CD8-positive, alpha-beta memory T cell (primary cell): ENCODE data around the gene SAMD1. TPM values are rescaled to one million over a fixed set of nuclear protein-coding genes. Genes with fewer than 3 reads are reported as not detected.

ENCODE experiments used
- CTCF ChIA-PET: fragments of 350-600 bp; sonication (Branson Sonifier 250); formaldehyde crosslinking; loops from one replicate; lab custom pipeline; 2021; ENCODE audit warnings: antibody characterized with exemption; lab: Charles Lee
- POLR2A ChIA-PET: fragments of 350-600 bp; sonication (Branson Sonifier 250); formaldehyde crosslinking; loops from one replicate; lab custom pipeline; 2021; ENCODE audit warnings: antibody characterized with exemption; lab: Charles Lee
- DNase-seq, 5 donors: peaks; one replicate each; pipeline versions ENCODE4 v3.0.0 to v3.0.0-alpha.2; 2020 to 2022; ENCODE audit warnings: mixed read lengths in 1 of 5
- H3K27ac ChIP-seq: one replicate; pipeline ENCODE4 v1.7.0; 2013; ENCODE audit warnings: low read depth, mild to moderate bottlenecking, low read length, moderate library complexity
- H3K27me3 ChIP-seq: 2 replicates; pipeline ENCODE4 v1.7.0; 2013; ENCODE audit warnings: low read length, mild to moderate bottlenecking; ENCODE audit not compliant: insufficient read depth, poor library complexity, severe bottlenecking
- H3K36me3 ChIP-seq: 2 replicates; pipeline ENCODE4 v1.7.0; 2013; ENCODE audit warnings: mild to moderate bottlenecking, low read length, moderate library complexity; ENCODE audit not compliant: insufficient read depth
- H3K4me1 ChIP-seq: 2 replicates; pipeline ENCODE4 v1.7.0; 2013; ENCODE audit warnings: mild to moderate bottlenecking, low read length, moderate library complexity; ENCODE audit not compliant: insufficient read depth
- H3K4me3 ChIP-seq: 2 replicates; pipeline ENCODE4 v1.7.0; 2013; ENCODE audit warnings: mild to moderate bottlenecking, low read length
- H3K9me3 ChIP-seq: 2 replicates; pipeline ENCODE4 v1.7.0; 2013; ENCODE audit warnings: mild to moderate bottlenecking, low read length
- H3K27ac Mint-ChIP-seq, 8 donors: one replicate each; pipeline ENCODE4 v1.8.0; 2020 to 2021; ENCODE audit warnings: mixed read lengths in 8 of 8, mild to moderate bottlenecking in 6 of 8, inconsistent platforms in 3 of 8, moderate library complexity in 3 of 8
- H3K27me3 Mint-ChIP-seq, 2 donors: one replicate each; pipeline ENCODE4 v1.8.0; 2020 to 2021; ENCODE audit warnings: mixed read lengths in 2 of 2, mild to moderate bottlenecking in 1 of 2, moderate library complexity in 1 of 2
- H3K36me3 Mint-ChIP-seq, 3 donors: one replicate each; pipeline ENCODE4 v1.8.0; 2020 to 2021; ENCODE audit warnings: mixed read lengths in 3 of 3, inconsistent platforms in 1 of 3, mild to moderate bottlenecking in 1 of 3
- H3K4me1 Mint-ChIP-seq, 3 donors: one replicate each; pipeline ENCODE4 v1.8.0; 2020 to 2021; ENCODE audit warnings: mixed read lengths in 3 of 3, inconsistent platforms in 1 of 3, mild to moderate bottlenecking in 1 of 3
- H3K4me3 Mint-ChIP-seq, 7 donors: one replicate each; pipeline ENCODE4 v1.8.0; 2020 to 2021; ENCODE audit warnings: mixed read lengths in 7 of 7, mild to moderate bottlenecking in 6 of 7, moderate library complexity in 4 of 7, inconsistent platforms in 2 of 7
- H3K9me3 Mint-ChIP-seq, 5 donors: one replicate each; pipeline ENCODE4 v1.8.0; 2020 to 2022; ENCODE audit warnings: mixed read lengths in 5 of 5, mild to moderate bottlenecking in 3 of 5, moderate library complexity in 2 of 5, inconsistent platforms in 1 of 5
- polyA plus RNA-seq: library from polyadenylated mRNA; unstranded; fragments of 300-500 nt; fragmentation: Illumina TruSeq; gene quantifications from one replicate; pipeline ENCODE4 v1.2.3, GENCODE V29; 2021
- total RNA-seq, 2 experiments: library from RNA; stranded (reverse); gene quantifications; one replicate each; pipeline ENCODE4 v1.2.3, GENCODE V29; 2021

SAMD1 gene
- total and polyA plus RNA-seq, 3 experiments from 2014 or later, result 2.8 to 105 (median 97.8) TPM

DNA sequence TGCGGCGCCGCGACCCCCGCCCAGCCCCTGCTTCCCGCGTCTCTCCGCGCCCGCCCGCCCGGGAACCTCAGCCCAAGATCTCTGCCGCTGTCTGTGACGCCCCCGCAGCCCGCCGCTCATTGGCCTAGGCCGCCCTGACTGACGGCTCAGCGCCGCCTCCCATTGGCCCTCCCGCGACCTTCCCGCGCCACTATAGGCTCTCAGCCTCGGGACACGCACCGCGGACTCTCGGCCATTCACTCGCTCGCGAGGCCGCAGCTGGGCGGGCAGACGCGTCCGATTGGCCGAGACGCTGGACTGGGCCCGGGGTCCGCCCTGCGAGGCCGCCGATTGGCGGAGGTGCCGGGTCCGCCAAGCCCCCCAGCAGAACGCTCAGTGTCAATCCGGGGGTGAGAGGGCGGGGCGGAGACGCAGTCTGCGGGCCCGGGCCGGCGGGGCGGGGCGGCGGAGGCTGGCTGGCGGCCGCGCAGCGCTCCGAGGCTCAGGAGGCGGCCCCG lies 27.2 kb upstream of the SAMD1 start, which contains the start of gene PRKACA:
TSS of gene PRKACA (minus strand) at position 95 of the 497 bp plus-strand sequence. CDS start 215 bp downstream, outside the sequence.
- H3K36me3 ChIP-seq, result no peaks in the 10 kb centered on the region
- H3K9me3 ChIP-seq, result no peaks in the 10 kb centered on the region
- CTCF ChIA-PET, result interaction anchor here (1.0 to 1.2 kb wide), 2 partner anchors 12 to 19 kb away, joined by 3 to 5 read pairs; partner anchors contain the start of gene ASF1B
- peak; percentile 97 to 99 (median 99) for DNase-seq
- H3K27me3 ChIP-seq, result no peaks in the 10 kb centered on the region
- Mint-ChIP-seq H3K4me3 (peak within 1 kb of the TSS; percentile 92 to 98 (median 96)), H3K9me3 (no peaks in the 10 kb centered on the region), H3K27ac (peak within 1 kb of the TSS; percentile 96 to 100 (median 99)), H3K4me1 (peaks cover 35 to 52% (median 35%) of the 10 kb centered on the region in 3 donors), H3K36me3 (peaks cover 0 to 6% (median 0%) of the 10 kb centered on the region in 3 donors), H3K27me3 (peaks cover 0 to 4% of the 10 kb centered on the region in 2 donors)
- H3K4me1 ChIP-seq, result peaks cover 34% of the 10 kb centered on the region
- peak within 1 kb of the TSS; percentile 60 for H3K4me3 ChIP-seq
- POLR2A ChIA-PET, result interaction anchor here (0.5 to 1.2 kb wide), 4 partner anchors 19 to 65 kb away, joined by 4 to 12 read pairs (median 6); partner anchors contain the start of gene ASF1B
- H3K27ac ChIP-seq, result peak within 1 kb of the TSS; percentile 85

DNA sequence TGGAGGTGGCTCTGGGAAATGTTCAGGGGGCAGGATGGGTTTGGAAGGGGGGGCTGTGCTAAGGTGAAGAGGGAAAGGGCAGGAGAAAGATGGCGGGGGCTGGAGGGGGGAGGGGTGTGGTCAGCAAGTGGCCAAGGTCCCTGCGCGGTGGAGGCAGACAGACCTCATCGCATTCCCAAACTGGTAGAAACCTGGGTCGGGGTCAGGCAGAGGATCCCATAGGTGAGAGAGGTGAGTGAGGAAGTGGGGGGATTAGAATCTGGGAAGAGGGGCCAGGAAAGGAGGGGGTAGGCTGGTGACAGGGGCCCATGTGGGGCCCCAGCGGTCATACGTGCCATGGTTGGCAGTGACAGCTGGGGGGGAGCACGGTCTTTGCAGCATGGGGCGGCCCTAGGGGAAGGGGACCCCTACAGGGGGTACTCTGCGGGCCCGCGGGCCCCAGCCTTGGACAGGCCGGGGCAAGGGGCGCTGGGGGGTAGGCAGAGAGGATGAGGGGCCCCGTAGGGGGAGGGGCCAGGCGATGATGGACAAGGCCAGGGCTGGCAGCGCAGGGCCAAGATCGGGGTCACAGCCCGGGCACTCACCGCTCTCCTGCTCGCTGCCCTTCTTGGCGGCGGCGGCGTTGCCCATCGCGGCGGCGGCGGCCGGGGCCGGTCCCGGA lies 26.5 kb upstream of the SAMD1 start:
- DNase-seq, result peak in 2 of 5 donors; percentile 17 to 58
- ChIA-PET POLR2A (interaction anchor here (0.5 to 1.2 kb wide), 5 partner anchors 20 to 64 kb away, joined by 3 to 12 read pairs (median 6); partner anchors contain the start of genes ASF1B and MISP3), CTCF (interaction anchor here (1.0 to 5.0 kb wide), 5 partner anchors 11 to 44 kb away, joined by 3 to 28 read pairs (median 5); partner anchors contain the start of genes ASF1B and MISP3)
- H3K27ac Mint-ChIP-seq, result peak overlapping the region in 7 of 8 donors; percentile 63 to 98 (median 92)
- no peaks in the 10 kb centered on the region for H3K9me3 ChIP-seq
- H3K4me3 Mint-ChIP-seq, result peak overlapping the region; percentile 84 to 98 (median 93)
- H3K4me1 Mint-ChIP-seq, result peaks cover 35 to 57% (median 35%) of the 10 kb centered on the region in 3 donors
- H3K4me3 ChIP-seq, result peak overlapping the region; percentile 60
- peak overlapping the region; percentile 33 for H3K27ac ChIP-seq
- H3K27me3 ChIP-seq, result no peaks in the 10 kb centered on the region
- H3K36me3 Mint-ChIP-seq, result peaks cover 0 to 6% (median 0%) of the 10 kb centered on the region in 3 donors
- peaks cover 0 to 4% of the 10 kb centered on the region in 2 donors for H3K27me3 Mint-ChIP-seq
- H3K9me3 Mint-ChIP-seq, result no peaks in the 10 kb centered on the region
- no peaks in the 10 kb centered on the region for H3K36me3 ChIP-seq
- peaks cover 34% of the 10 kb centered on the region for H3K4me1 ChIP-seq

DNA sequence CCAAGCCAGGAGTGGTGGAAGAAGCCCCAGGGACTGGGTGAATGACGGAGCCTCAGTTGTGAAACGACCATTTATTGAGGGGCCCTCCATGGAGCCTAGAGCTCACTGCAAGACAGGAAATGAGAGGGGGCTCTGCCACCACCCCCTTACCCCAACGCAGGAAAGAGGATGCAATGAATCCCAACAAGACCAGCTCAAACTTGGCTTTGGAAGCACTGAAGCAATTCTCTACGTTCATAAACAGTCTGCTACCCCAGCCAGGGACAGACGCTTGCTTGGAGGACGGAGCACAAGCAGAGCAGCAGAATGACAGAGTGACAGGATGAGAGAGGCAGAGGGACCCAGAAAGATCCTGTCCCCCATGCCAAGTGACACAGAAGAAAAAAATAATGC lies 26.0 kb upstream of the SAMD1 start:
- H3K27ac ChIP-seq, result peak overlapping the region; percentile 33
- DNase-seq, result peak in 1 of 5 donors; percentile 9
- peak overlapping the region; percentile 60 for H3K4me3 ChIP-seq
- H3K27me3 ChIP-seq, result no peaks in the 10 kb centered on the region
- no peaks in the 10 kb centered on the region for H3K36me3 ChIP-seq
- Mint-ChIP-seq H3K9me3 (no peaks in the 10 kb centered on the region), H3K27ac (peak overlapping the region; percentile 63 to 98 (median 91)), H3K4me3 (peak overlapping the region; percentile 84 to 95 (median 92)), H3K36me3 (peaks cover 0 to 6% (median 0%) of the 10 kb centered on the region in 3 donors), H3K4me1 (peaks cover 35 to 62% (median 36%) of the 10 kb centered on the region in 3 donors), H3K27me3 (peaks cover 0 to 4% of the 10 kb centered on the region in 2 donors)
- H3K4me1 ChIP-seq, result peaks cover 38% of the 10 kb centered on the region
- CTCF ChIA-PET, result interaction anchor here (1.6 to 5.0 kb wide), 4 partner anchors 20 to 44 kb away, joined by 3 to 28 read pairs (median 13); partner anchors contain the start of genes ASF1B and MISP3
- POLR2A ChIA-PET, result interaction anchor here (1.0 kb wide), 2 partner anchors 21 to 44 kb away, joined by 3 read pairs; partner anchors contain the start of gene MISP3
- no peaks in the 10 kb centered on the region for H3K9me3 ChIP-seq

- H3K4me1 ChIP-seq, result peaks cover 39% of the 10 kb centered on the region
- CTCF ChIA-PET, result interaction anchor here (0.8 to 5.0 kb wide), 10 partner anchors 11 to 266 kb away, joined by 3 to 28 read pairs (median 4); partner anchors contain the start of genes ADGRE5, ASF1B and MISP3
- Mint-ChIP-seq H3K27me3 (peaks cover 0 to 4% of the 10 kb centered on the region in 2 donors), H3K4me1 (peaks cover 35 to 63% (median 37%) of the 10 kb centered on the region in 3 donors), H3K36me3 (peaks cover 0 to 6% (median 0%) of the 10 kb centered on the region in 3 donors), H3K9me3 (no peaks in the 10 kb centered on the region), H3K4me3 (peak overlapping the region; percentile 84 to 95 (median 92)), H3K27ac (peak overlapping the region in 4 of 8 donors; percentile 17 to 86 (median 62))
- H3K4me3 ChIP-seq, result peak overlapping the region; percentile 60
- POLR2A ChIA-PET, result interaction anchor here (1.0 kb wide), 2 partner anchors 20 to 43 kb away, joined by 3 read pairs; partner anchors contain the start of gene MISP3
- no peaks in the 10 kb centered on the region for H3K9me3 ChIP-seq
- no peaks in the 10 kb centered on the region for H3K27me3 ChIP-seq
- DNase-seq, result no peak
- H3K27ac ChIP-seq, result no peak overlapping the region
- H3K36me3 ChIP-seq, result no peaks in the 10 kb centered on the region
Measured at GRCh38 chr19:14115756-14116155, 25.2 kb upstream of the SAMD1 start.

- H3K36me3 ChIP-seq, result no peaks in the 10 kb centered on the region
- H3K4me3 ChIP-seq, result no peak overlapping the region
- POLR2A ChIA-PET, result no interaction called here
- Mint-ChIP-seq H3K36me3 (peaks cover 0 to 7% (median 0%) of the 10 kb centered on the region in 3 donors), H3K4me1 (peaks cover 35 to 67% (median 37%) of the 10 kb centered on the region in 3 donors), H3K4me3 (peak overlapping the region in 4 of 7 donors; percentile 16 to 92 (median 64)), H3K27me3 (peaks cover 0 to 4% of the 10 kb centered on the region in 2 donors), H3K27ac (peak overlapping the region in 4 of 8 donors; percentile 23 to 86 (median 58)), H3K9me3 (no peaks in the 10 kb centered on the region)
- CTCF ChIA-PET, result interaction anchor here (0.8 to 5.0 kb wide), 11 partner anchors 12 to 267 kb away, joined by 3 to 28 read pairs (median 4); partner anchors contain the start of genes ADGRE5, ASF1B and MISP3
- H3K9me3 ChIP-seq, result no peaks in the 10 kb centered on the region
- no peak overlapping the region for H3K27ac ChIP-seq
- peak; percentile 23 to 61 (median 30) for DNase-seq
- H3K4me1 ChIP-seq, result peaks cover 39% of the 10 kb centered on the region
- no peaks in the 10 kb centered on the region for H3K27me3 ChIP-seq
Measured at GRCh38 chr19:14114854-14115253, 24.3 kb upstream of the SAMD1 start.

GRCh38 chr19:14114439-14114838 lies 23.9 kb upstream of the SAMD1 start:
- no peaks in the 10 kb centered on the region for H3K9me3 Mint-ChIP-seq
- H3K36me3 ChIP-seq, result no peaks in the 10 kb centered on the region
- H3K4me1 ChIP-seq, result peaks cover 39% of the 10 kb centered on the region
- no peak for DNase-seq
- ChIA-PET CTCF (interaction anchor here (0.9 to 5.0 kb wide), 7 partner anchors 22 to 251 kb away, joined by 3 to 28 read pairs (median 5); partner anchors contain the start of genes ASF1B and MISP3), POLR2A (no interaction called here)
- H3K4me3 ChIP-seq, result no peak overlapping the region
- H3K27ac Mint-ChIP-seq, result peak overlapping the region in 3 of 8 donors; percentile 46 to 89 (median 86)
- H3K27me3 Mint-ChIP-seq, result peaks cover 0 to 4% of the 10 kb centered on the region in 2 donors
- H3K36me3 Mint-ChIP-seq, result peaks cover 0 to 7% (median 0%) of the 10 kb centered on the region in 3 donors
- H3K27ac ChIP-seq, result no peak overlapping the region
- no peaks in the 10 kb centered on the region for H3K27me3 ChIP-seq
- peaks cover 35 to 67% (median 37%) of the 10 kb centered on the region in 3 donors for H3K4me1 Mint-ChIP-seq
- H3K9me3 ChIP-seq, result no peaks in the 10 kb centered on the region
- H3K4me3 Mint-ChIP-seq, result peak overlapping the region in 1 of 7 donors; percentile 92

- no peak overlapping the region for H3K4me3 ChIP-seq
- H3K27me3 ChIP-seq, result no peaks in the 10 kb centered on the region
- no peaks in the 10 kb centered on the region for H3K36me3 ChIP-seq
- H3K4me1 Mint-ChIP-seq, result peaks cover 30 to 63% (median 32%) of the 10 kb centered on the region in 3 donors
- peaks cover 0 to 4% of the 10 kb centered on the region in 2 donors for H3K27me3 Mint-ChIP-seq
- H3K4me3 Mint-ChIP-seq, result peak overlapping the region in 2 of 7 donors; percentile 13 to 92
- DNase-seq, result peak; percentile 23 to 62 (median 37)
- peak overlapping the region in 2 of 8 donors; percentile 41 to 89 for H3K27ac Mint-ChIP-seq
- peaks cover 36% of the 10 kb centered on the region for H3K4me1 ChIP-seq
- POLR2A ChIA-PET, result interaction anchor here (1.0 kb wide), 1 partner anchor 23 kb away, joined by 3 read pairs; the partner anchor contains the start of gene ASF1B
- no peak overlapping the region for H3K27ac ChIP-seq
- H3K9me3 Mint-ChIP-seq, result no peaks in the 10 kb centered on the region
- CTCF ChIA-PET, result interaction anchor here (0.9 to 5.0 kb wide), 6 partner anchors 22 to 53 kb away, joined by 3 to 28 read pairs (median 6); partner anchors contain the start of genes ASF1B and MISP3
- no peaks in the 10 kb centered on the region for H3K9me3 ChIP-seq
- peaks cover 0 to 7% (median 0%) of the 10 kb centered on the region in 3 donors for H3K36me3 Mint-ChIP-seq
Measured at GRCh38 chr19:14113762-14114414, 23.3 kb upstream of the SAMD1 start.
